Stimulated activated CD4-positive, alpha-beta T cell treated with anti-CD3 and anti-CD28 coated beads, Interleukin-1b, Interleukin-23, amount 100 ng/mL, for 4 hours (primary cell): Measurements from ENCODE around the gene PRSS12.
"Not testable (repeated sequence)": the region's sequence is repeated elsewhere in the genome, so short reads cannot be mapped to it uniquely, and the experiment has no call there.

Experiments
- DNase-seq, 2 donors: peaks; one replicate each; pipeline ENCODE4 v3.0.0-alpha.2; 2020; ENCODE audit warnings: low read depth in 2 of 2

PRSS12 gene

GRCh38 chr4:118322831-118323502 is 29.8 kb downstream of the PRSS12 start:
- no peak for DNase-seq

DNA sequence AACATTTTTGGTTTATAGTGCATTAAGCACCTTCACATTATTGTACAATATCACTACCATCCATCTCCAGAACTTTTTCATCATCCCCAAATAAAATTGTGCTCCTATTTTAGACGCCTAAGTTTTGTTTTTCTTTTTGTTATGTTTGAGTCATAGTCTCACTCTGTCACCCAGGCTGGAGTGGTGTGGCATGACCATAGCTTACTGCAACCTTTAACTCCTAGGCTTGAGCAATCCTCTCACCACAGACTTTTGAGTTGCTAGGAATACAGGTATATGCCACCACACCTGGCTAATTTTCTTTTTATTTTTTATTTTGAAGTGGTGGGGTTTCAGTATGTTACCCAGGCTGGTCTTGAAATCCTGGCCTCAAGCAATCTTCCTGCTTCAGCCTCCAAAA is 33.9 kb downstream of the PRSS12 start:
- no peak for DNase-seq

DNA sequence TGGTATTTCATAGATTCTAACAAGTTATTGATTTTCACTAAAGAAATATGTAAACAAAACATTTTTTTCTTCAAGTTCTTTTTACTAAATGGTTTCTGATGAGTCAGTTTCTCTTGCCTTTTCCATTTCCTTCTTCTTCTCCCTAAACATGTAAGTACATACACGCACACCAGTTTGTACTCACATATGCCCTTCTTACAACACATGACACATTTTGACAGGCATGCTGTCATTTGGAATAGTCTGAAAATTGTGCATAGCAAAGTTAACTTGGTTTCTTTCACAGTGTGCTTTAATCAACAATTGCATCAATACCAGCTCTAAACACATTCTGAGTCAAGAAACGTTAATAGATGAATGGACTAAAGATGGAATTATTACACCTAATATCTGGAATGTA is 35.1 kb downstream of the PRSS12 start:
- DNase-seq, result no peak

DNA sequence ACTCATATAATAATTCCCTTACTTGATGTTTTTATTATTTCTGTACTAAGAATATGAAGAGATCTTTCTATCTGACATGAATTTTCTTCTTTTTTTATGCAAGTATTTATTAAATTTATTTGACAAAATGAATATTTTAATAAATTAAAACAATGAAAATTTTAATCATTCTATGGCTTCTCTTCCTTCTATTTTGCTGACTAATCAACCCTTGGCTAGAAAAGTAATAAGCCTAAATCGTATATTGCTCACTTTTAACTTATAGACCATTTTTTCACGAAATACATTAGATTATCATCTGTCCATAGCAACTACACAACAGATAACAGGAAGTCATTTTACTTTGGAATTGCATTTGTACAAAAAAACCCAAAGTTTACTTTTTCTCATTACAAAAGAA is 38.6 kb downstream of the PRSS12 start:
- no peak for DNase-seq

GRCh38 chr4:118313098-118313497 is 39.7 kb downstream of the PRSS12 start:
- no peak for DNase-seq

GRCh38 chr4:118308306-118309030 is 44.3 kb downstream of the PRSS12 start:
- no peak for DNase-seq

DNA sequence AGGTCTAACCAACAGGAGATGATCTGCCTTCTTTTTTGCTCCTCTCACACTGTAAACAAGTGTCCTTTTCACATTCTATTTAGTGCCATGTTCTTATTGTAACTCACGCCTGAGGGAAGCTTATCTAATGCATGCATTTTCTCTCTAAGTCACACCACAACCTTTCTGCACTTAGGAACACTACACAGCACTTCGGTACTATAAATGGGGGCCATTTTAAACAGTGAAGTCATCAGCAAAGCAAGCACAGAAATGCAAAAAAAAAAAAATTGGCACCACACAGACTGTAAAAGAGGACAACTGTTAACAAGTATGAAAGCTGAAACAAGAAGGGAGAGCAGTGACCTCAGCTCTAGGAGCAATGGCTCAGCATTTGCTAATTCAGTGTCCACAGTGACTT is 45.2 kb downstream of the PRSS12 start:
- no peak for DNase-seq

DNA sequence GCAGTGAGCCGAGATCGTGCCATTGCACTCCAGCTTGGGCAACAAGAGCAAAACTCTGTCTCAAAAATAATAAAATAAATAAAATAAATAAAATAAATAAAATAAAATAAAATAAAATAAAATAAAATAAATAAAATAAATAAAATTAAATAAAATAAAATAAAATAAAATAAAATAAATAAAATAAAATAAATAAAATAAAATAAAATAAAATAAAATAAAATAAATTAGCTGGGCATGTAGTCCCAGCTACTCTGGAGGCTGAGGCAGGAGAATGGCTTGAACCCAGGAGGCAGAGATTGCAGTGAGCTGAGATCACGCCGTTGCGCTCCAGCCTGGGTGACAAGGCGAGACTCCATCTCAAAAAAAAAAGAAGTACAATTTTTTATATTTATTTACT is 53.2 kb downstream of the PRSS12 start:
- DNase-seq, result not testable (repeated sequence)

GRCh38 chr4:118296729-118297128 is 56.1 kb downstream of the PRSS12 start:
- no peak for DNase-seq

DNA sequence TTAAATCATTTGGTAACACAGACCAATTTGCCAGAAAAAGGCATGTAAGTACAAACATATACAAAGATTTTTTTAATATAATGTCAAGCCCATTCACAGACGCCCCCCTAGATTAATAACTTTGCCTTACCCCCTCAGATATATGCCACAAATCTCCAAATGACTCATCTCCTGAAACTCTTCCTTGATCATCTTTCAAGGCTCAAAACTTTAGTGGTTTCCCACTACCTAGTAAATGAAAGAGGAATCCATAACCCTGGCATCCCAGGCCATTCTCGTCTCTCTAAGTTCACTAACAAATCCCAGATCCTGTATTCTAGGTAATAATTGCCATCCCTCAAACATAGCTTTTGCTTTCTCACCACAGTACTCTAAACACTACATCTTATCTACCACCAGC is 61.9 kb downstream of the PRSS12 start:
- DNase-seq, result no peak

GRCh38 chr4:118289794-118290193 is 63.0 kb downstream of the PRSS12 start:
- no peak for DNase-seq

DNA sequence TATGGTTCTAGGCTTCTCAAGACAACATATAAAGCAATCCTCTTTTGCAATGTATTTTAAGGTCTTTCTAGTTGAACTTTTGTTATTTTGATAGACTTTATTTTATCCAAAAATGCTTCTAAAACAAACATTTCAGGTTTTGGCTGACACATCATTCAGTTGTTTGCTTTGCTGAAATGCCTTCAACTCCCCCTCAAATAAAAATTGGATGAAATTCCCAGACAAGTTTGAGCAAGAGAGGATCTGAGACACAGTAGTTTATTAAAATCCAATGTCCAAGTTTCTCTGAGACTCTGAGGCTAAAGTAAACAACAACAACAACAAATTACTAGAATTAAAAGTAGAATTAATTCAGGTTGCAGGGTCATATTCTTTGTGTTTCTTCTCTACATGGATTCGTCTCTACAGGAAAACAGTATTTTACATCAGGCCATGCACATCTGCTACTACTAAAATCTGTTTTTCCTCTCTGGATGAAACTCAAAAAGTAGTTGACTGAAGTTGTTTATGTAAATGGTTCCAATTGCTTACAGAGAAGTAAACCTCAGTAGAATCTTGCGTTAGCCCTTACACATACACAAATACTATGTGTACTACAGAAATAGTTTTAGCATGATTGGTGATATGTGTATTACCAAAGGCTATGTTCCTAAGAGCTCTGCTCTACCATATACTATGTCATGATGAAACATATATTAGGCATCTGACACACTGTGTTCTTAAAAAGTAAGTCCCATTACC is 64.9 kb downstream of the PRSS12 start:
- no peak for DNase-seq

- DNase-seq, result no peak
These were observed 66.1 kb downstream of the PRSS12 start for GRCh38 chr4:118286685-118287084.

DNA sequence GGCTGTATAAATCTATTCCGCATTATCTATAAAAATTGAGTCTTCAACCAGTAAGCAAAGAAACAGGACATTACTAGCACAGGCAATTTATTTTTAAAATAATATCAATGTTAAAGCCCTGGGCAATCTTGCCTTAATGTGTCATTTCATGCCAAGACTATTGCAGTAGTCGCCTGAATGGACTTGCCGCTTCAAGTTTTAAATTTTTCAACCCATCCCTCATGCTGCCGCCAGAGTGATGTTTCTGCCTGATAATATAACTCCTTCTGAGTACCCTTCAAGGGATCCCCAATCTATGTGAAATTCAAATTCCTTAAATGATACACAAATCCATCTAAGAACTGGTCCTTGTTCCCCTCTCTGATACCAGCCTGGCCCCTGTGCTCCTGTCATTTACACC is 66.9 kb downstream of the PRSS12 start:
- DNase-seq, result no peak

DNA sequence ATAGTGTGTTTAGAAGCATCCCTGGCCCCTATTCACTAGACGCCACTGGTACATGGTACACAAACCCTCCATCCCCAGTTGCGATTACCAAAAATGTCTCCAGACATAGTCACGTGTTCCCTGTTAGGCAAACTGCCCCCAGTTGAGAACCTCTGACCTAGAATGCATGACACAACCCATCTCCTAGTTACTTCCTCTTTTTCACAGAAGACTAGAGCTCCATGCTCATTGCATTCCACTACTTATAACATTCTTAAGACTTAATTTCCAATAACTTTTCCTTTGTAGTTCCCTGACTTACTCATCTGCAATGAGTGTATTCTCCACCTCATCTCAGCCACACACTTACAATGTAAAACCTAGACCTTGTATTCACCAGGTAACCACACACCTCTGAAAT is 68.6 kb downstream of the PRSS12 start:
- DNase-seq, result no peak

DNA sequence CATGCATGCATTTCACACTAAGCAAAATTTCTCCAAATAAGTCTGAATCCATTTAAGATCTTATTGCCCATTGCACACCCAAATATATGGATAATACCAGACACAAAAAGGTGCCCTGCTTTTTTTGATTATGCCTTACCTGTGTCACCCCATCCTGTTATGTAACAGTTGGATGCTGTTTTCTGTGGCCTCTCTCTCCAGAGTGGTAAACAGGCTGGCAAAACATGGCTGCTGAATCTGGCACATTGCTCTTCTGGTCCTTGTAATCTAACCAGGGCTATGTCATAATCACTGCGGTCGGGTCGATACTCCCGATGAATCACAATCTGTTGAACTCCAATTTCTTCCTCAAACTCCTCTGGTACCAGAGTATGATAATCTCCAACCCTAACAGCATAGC is 70.1 kb downstream of the PRSS12 start:
- no peak for DNase-seq

DNA sequence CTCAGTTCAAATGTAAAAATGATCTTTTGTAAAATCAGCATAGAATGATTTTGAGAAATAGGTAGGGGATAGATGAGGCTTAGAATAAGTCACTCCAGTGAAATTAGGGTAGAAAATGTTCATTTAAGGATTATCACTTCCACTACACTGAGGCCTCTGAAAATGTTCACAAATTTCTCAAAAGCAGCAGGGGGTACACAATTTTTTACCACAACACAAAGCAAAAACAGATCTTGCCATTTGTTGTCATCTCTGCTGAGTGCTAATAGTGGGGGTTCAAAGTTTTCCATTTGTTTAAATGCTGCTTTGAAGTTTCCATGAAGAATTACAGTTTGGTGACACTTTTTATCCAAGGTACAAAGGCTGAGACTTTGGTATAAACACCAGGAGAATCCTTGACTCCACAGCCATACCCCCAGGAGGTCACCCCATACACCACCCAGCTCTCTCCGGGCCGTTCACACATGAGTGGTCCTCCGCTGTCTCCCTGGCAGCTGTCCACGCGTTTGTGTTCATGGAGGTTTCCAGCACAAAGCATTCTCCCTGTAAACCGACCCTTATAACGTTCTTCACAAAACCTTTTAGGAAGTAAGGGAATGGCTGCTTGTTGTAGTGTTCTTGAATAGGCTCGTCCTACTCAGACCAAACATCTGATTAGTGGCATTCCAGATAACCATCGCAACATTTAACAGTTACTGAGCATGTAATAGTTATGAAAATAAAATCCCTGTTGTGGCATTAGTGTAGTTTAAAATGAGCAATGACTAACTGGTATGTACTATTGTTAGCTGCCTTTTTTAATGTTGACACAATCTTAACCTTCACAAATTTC is 71.0 kb downstream of the PRSS12 start:
- DNase-seq, result no peak

GRCh38 chr4:118280501-118281218 is 72.1 kb downstream of the PRSS12 start:
- no peak for DNase-seq

- no peak for DNase-seq
These were observed 72.8 kb downstream of the PRSS12 start for GRCh38 chr4:118279920-118280432.

- no peak for DNase-seq
These were observed 73.5 kb downstream of the PRSS12 start for GRCh38 chr4:118279328-118279727.
